HG02798 (cell line): ENCODE data around the gene SLC2A13.
"Not testable (repeated sequence)": the region's sequence is repeated elsewhere in the genome, so short reads cannot be mapped to it uniquely, and the experiment has no call there.

ENCODE experiments used
- ATAC-seq: cut with Tn5 transposase; IDR thresholded peaks from one replicate; pipeline ENCODE4 v1.9.1; 2021; ENCODE audit warnings: mild to moderate bottlenecking; ENCODE audit not compliant: unreplicated experiment, poor library complexity

SLC2A13 gene

DNA sequence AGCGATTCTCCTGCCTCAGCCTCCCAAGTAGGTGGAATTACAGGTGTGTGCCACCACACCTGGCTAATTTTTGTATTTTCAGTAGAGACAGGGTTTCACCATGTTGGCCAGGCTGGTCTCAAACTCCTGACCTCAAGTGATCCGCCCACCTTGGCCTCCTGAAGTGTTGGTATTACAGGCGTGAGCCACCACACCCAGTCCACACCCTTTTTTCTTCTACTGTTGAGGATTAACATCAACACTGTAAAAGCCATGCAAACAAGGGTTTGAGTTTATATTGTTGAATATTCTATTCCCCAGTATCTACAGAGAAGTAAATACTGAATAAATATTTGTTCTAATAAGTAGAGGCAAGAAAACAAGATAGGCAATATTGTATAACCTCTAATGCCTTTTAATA, 58.9 kb downstream of the SLC2A13 start:
- ATAC-seq: not testable (repeated sequence)

DNA sequence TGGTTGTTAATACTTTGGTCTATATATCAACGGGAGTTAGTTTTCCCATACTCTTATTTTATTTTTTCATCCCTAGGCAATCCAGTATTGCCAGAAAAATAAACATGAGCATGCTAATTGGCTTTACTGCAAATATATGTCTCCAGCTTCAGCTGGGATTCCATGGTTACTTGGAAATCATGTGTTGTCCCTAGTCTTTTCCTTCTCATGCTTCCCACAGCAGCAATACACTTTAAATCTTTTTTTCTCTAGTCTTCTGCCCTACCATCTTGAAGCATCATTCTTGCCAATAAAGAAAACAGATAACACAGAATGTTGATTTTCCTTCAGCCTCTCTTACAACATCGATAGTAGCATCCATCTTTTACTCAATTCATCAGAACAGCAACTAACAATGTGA, 60.2 kb downstream of the SLC2A13 start:
- ATAC-seq: no peak

- ATAC-seq: no peak
These were observed 61.5 kb downstream of the SLC2A13 start for GRCh38 chr12:40044396-40044795.

DNA sequence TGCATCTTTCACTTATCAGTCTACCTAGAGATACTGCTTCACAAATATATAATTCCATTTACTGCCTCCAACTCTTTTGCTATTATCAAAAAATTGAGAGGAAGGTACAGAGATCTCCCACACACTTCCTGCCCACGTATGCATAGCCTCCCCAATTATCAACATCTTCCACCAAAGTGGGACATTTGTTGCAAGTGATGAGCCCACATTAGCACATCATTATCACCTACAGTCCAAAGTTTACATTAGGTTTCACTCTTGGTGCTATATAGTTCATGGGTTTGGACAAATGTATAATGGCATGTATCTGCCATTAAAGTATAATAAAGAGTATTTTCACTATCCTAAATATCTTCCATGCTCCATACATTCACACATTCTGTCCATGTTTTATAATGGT, 66.3 kb downstream of the SLC2A13 start:
- no peak for ATAC-seq

GRCh38 chr12:40038619-40039018, 67.3 kb downstream of the SLC2A13 start:
- no peak for ATAC-seq

DNA sequence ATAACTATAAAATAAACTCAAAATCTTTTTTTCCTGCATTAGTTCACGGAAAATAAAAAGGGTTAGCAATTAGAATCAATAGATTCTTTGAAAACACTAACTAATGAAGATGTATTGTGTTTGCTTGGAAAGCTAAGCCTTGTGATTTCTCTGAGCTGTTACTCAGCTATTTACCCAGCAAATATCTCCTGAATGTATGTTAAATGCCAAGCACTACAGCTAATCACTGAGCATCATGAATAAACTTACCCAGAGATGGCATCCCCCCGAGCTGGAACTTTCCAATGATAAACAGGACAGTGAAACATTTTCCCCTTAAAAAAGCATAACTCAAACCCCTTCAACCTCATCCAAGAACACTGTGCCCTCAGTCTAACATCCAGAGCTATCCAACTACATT, 71.2 kb downstream of the SLC2A13 start:
- ATAC-seq: no peak

DNA sequence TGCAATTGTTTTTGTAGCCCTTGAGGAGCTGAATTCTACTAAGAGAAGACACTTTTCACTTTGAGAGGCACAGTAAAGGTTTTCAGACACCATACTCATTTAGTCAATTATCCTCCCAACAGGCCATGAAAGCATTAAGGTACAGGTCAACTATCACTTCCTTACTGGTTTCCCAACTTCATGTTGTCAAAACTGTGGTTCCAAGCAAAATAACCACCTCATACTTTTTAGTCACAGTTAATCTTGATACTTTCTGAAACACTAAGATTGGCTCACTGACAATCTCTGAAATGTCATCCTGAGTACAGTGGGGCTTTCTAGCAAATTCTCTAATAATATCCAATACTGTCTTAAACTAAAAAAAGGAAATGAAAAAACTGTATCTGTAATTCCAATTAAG, 71.7 kb downstream of the SLC2A13 start:
- ATAC-seq: no peak

DNA sequence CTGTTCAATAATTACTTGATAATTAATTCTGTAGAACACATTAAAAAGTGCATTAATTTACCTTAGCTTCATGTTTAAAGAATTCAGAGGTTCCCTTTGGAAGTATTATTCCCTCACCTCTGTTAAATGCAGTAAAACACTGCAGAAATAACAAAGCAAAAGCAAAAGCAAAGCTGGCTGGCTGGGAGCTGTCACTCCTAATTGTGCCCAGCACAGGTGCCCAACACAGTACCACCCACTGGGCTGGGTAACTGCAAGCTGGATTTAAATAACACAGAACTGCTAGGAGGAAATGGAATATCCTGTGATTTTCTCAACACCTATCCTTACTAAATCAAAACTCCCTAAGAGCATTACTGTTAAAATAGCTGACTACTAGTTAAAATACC, 72.6 kb downstream of the SLC2A13 start:
- peak; percentile 70 for ATAC-seq

DNA sequence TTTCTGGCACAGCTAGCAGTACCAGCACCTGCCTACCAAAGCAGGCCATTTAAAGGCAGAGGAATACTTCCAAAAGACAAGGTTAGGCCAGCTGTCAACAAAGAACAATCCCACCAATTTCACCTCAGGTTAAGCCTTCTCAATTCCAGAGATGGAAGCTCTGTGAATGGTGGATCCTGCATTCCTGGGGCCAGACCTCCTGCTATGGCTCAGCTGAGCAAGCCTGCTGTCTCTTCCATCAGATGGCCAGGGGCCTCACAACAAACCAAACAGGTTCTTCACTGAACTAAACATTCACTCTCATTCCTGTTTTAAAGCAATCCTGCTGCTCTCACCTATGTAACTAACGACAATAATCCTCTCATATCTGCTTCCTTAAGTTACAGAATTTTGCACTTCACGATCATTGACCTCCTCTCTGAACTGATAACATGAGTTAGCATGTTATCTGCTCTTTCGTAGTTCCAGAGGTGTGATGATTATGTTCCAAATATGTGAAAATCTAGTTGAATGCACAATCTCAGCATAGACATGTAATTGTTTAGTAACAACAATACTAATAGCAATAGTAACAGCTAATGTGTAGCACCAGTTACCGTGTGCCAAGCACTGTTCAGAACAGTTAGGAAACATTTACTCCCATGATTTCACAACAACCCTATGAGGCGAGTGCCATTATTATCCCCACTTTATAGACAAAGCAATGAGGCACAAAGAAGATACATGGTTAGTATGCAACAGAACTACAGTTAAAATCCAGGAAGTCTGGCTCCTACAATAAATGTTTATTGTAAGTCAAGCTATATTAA, 73.2 kb downstream of the SLC2A13 start:
- ATAC-seq: peak; percentile 14

DNA sequence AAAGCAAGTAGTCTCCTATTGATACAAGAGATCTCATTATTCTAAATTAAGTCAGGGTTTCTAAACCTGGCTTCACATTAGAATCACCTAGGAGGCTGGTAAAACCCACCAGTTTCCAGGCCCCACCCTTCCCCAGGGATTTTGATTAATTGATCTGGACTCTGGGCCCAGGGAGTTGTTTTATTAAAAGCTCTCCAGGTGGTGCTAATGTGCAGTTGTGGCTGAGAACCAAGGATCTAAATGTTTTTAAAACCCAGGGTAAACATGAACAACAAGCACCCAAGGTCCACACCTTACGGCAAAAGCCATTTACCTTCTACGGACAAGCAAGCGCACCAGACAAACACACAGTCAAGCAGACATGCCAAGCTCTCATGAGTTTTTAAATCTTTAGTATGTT, 73.9 kb downstream of the SLC2A13 start:
- ATAC-seq: no peak

- not testable (repeated sequence) for ATAC-seq
These were observed 74.9 kb downstream of the SLC2A13 start for GRCh38 chr12:40030970-40031369.

DNA sequence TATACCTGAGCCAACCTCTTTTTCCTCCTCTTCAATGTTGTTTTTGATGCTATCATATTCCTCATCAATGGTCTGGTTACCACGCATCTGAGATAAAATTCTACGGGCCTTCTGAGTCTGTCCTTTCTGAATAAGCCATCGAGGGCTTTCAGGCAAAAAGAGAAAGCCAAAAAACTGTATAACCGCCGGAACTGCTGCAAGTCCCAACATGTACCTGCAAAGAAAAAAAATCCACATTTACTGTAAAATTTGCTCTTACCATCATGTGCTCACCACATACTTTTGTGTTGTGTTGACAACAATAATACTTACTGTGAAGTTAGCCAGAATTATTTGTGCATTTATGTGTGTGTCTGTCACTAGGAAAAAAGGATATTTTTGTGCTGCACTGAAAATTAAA, 77.6 kb downstream of the SLC2A13 start:
- ATAC-seq: no peak

GRCh38 chr12:40022850-40023249, 83.0 kb downstream of the SLC2A13 start:
- ATAC-seq: no peak

DNA sequence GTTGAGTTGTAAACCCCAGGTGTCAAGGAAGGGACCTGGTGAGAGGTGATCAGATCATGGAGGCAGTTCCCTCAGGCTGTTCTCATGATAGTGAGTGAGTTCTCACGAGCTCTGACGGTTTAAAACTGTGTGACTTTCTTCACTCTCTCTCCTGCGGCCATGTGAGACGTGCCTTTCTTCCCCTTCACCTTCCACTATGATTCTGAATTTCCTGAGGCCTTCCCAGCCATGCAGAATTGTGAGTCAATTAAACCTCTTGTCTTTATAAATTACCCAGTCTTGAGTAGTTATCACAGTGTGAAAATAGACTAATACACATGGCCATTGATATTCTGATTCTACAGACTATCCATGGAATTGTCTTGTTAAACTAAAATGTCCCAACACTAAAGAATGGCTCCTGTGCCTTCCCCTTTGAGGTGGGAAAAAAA, 85.6 kb downstream of the SLC2A13 start:
- no peak for ATAC-seq

DNA sequence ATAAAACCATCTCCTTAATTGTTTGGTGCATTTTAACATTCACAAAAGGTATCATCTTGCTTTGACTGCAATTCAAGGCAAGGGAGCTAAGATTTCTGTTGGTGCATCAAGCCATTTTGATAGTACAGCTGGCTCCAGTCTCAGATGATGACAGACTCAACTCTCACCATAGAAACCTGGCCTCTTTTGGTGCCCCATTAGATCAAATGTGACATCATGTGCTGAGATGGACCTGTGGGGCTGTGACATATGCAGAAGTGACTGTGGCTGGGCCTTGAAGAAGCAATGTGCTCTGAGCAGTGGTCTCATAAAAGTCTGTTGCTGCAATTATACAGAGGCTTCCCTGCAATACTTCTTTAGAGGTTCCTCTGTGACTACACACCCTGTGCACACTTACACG, 88.4 kb downstream of the SLC2A13 start:
- ATAC-seq: no peak

- ATAC-seq: no peak
These were observed 88.9 kb downstream of the SLC2A13 start for GRCh38 chr12:40016980-40017379.

DNA sequence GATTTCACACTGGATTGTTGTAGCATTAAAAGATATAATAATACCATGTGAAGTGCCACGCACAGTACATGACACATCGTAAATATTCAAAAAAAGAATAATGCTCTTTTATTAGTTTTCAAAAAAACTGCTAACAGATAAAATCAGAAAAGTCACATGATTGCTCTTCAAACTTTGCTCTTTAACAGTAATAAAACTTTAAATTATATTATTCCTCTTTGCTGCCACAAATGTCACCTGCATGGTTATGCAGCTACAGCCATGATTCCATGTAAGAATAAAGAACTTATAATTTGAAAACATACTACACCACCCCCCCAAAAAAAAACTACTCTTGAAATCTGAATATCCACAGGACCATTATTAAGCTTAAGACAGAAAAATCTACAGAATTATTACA, 90.0 kb downstream of the SLC2A13 start:
- no peak for ATAC-seq

GRCh38 chr12:40015345-40015744, 90.5 kb downstream of the SLC2A13 start:
- ATAC-seq: no peak

- no peak for ATAC-seq
These were observed 92.0 kb downstream of the SLC2A13 start for GRCh38 chr12:40013847-40014246.

- no peak for ATAC-seq
These were observed 92.6 kb downstream of the SLC2A13 start for GRCh38 chr12:40013292-40013691.

GRCh38 chr12:40012711-40013110, 93.2 kb downstream of the SLC2A13 start:
- ATAC-seq: no peak

DNA sequence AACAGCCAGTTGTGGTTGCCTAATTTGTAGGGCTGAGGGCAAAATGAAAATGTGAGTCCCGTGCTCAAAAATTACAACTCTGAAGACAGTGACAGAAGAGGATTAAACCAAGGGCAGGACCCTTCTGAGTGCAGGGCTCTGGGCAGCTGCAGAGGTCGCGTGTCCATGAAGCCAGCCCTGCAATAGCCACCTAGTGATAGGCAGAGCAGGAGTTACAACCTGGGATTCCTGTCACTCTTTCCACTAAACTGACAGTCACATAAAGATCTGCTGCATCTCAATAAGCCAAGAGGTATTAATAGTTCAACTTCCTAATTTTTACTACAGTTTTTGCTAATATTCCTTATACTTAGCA, 94.1 kb downstream of the SLC2A13 start:
- ATAC-seq: peak; percentile 29
